Measurements from ENCODE around the gene PROSER3. TPM values are rescaled to one million over a fixed set of nuclear protein-coding genes. Genes with fewer than 3 reads are reported as not detected.

PROSER3 gene
- total and polyA plus RNA-seq, 2 donors (not counting 1 experiment from before 2014, with no cell fraction given): 26.0 to 61.0 TPM

DNA sequence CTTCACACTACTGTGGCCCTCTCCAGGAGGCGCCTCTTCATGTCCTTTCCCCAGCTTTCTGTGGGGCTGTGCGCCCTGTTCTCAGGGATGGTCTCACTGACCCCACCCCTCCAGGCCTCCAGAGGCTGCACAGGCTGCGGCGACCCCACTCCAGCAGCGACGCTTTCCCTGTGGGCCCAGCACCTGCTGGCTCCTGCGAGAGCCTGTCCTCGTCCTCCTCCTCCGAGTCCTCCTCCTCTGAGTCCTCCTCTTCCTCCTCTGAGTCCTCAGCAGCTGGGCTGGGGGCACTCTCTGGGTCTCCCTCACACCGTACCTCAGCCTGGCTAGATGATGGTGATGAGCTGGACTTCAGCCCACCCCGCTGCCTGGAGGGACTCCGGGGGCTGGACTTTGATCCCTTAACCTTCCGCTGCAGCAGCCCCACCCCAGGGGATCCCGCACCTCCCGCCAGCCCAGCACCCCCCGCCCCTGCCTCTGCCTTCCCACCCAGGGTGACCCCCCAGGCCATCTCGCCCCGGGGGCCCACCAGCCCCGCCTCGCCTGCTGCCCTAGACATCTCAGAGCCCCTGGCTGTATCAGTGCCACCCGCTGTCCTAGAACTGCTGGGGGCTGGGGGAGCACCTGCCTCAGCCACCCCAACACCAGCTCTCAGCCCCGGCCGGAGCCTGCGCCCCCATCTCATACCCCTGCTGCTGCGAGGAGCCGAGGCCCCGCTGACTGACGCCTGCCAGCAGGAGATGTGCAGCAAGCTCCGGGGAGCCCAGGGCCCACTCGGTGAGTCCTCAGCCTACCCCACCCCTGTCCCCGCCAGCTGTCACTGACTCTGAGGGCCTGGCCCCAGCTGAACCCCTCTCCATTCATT, 28.6 kb downstream of the PROSER3 start:
- Histone ChIP-seq H3K36me3 (replicated peaks in 1 of 2; ENCODE audit: control extremely low read depth in 1 of 2, control insufficient read depth in 1 of 2, extremely low read depth in 1 of 2, insufficient read depth in 2 of 2, low read length in 1 of 2) (peaks cover 0 to 2% of the 10 kb centered on the region in 2 experiments), H2AFZ (ENCODE audit: insufficient read depth, low read depth, low read length, poor library complexity, severe bottlenecking) (no peak overlapping the region), H3K27me3 (replicated peaks in 1 of 4; ENCODE audit: control extremely low read depth in 1 of 4, control insufficient read depth in 3 of 4, insufficient read depth in 4 of 4, low read length in 3 of 4) (no peaks in the 10 kb centered on the region), H3K4me2 (replicated peaks; ENCODE audit: low read depth, low read length, poor library complexity, severe bottlenecking) (no peak overlapping the region), H3K9me3 (ENCODE audit: control extremely low read depth in 1 of 3, control insufficient read depth in 2 of 3, insufficient read depth in 1 of 3, low read length in 2 of 3) (no peaks in the 10 kb centered on the region), H3K79me2 (ENCODE audit: control insufficient read depth, insufficient read depth, low read length) (no peaks in the 10 kb centered on the region), H3K27ac (ENCODE audit: low read length in 2 of 2) (no peak overlapping the region), H3K4me1 (ENCODE audit: control insufficient read depth in 2 of 2, insufficient read depth in 2 of 2, low read length in 2 of 2) (no peaks in the 10 kb centered on the region), H3K4me3 (ENCODE audit: control extremely low read depth in 1 of 5, extremely low read depth in 1 of 5, insufficient read depth in 1 of 5, low read depth in 2 of 5, low read length in 4 of 5) (no peak overlapping the region), H4K20me1 (ENCODE audit: control insufficient read depth, insufficient read depth, low read length, poor library complexity, severe bottlenecking) (no peaks in the 10 kb centered on the region), H3K9ac (ENCODE audit: low read length) (no peak overlapping the region)
- H3K4me3 Mint-ChIP-seq: no peak overlapping the region
- POLR2A ChIA-PET: no interaction called here
- DNase-seq (no peak), ATAC-seq (ENCODE audit: low read depth) (no peak)
- H3K27ac Mint-ChIP-seq: no peak overlapping the region
- H3K4me1 Mint-ChIP-seq: no peaks in the 10 kb centered on the region
- intact Hi-C loops (cut with micrococcal nuclease): no loop called here
- no peaks in the 10 kb centered on the region for H3K27me3 Mint-ChIP-seq
- CTCF ChIA-PET: interaction anchor here (0.6 kb wide), 1 partner anchor 472 kb away, joined by 3 read pairs; no protein-coding TSS in a partner anchor
- TF ChIP-seq, protein P1, sequence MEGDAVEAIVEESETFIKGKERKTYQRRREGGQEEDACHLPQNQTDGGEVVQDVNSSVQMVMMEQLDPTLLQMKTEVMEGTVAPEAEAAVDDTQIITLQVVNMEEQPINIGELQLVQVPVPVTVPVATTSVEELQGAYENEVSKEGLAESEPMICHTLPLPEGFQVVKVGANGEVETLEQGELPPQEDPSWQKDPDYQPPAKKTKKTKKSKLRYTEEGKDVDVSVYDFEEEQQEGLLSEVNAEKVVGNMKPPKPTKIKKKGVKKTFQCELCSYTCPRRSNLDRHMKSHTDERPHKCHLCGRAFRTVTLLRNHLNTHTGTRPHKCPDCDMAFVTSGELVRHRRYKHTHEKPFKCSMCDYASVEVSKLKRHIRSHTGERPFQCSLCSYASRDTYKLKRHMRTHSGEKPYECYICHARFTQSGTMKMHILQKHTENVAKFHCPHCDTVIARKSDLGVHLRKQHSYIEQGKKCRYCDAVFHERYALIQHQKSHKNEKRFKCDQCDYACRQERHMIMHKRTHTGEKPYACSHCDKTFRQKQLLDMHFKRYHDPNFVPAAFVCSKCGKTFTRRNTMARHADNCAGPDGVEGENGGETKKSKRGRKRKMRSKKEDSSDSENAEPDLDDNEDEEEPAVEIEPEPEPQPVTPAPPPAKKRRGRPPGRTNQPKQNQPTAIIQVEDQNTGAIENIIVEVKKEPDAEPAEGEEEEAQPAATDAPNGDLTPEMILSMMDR (IDR thresholded peaks at IDR 0.05): no peak
- TF ChIP-seq EZH2 (IDR thresholded peaks at IDR 0.05; ENCODE audit: borderline replicate concordance, insufficient read depth, low read depth, low read length, poor library complexity, severe bottlenecking): no peak
- 97% methylated on average over 31 of the region's 31 CpGs for WGBS (ENCODE audit: insufficient coverage)
- no peaks in the 10 kb centered on the region for H3K9me3 Mint-ChIP-seq (ENCODE audit: insufficient read depth)

GRCh38 chr19:35787227-35787799, 29.3 kb downstream of the PROSER3 start:
- CTCF ChIA-PET: no interaction called here
- H3K27ac Mint-ChIP-seq: no peak overlapping the region
- Histone ChIP-seq H3K27ac (ENCODE audit: low read length in 2 of 2) (no peak overlapping the region), H3K4me2 (replicated peaks; ENCODE audit: low read depth, low read length, poor library complexity, severe bottlenecking) (no peak overlapping the region), H3K9me3 (ENCODE audit: control extremely low read depth in 1 of 3, control insufficient read depth in 2 of 3, insufficient read depth in 1 of 3, low read length in 2 of 3) (no peaks in the 10 kb centered on the region), H3K4me3 (ENCODE audit: control extremely low read depth in 1 of 5, extremely low read depth in 1 of 5, insufficient read depth in 1 of 5, low read depth in 2 of 5, low read length in 4 of 5) (no peak overlapping the region), H2AFZ (ENCODE audit: insufficient read depth, low read depth, low read length, poor library complexity, severe bottlenecking) (no peak overlapping the region), H3K36me3 (replicated peaks in 1 of 2; ENCODE audit: control extremely low read depth in 1 of 2, control insufficient read depth in 1 of 2, extremely low read depth in 1 of 2, insufficient read depth in 2 of 2, low read length in 1 of 2) (peaks cover 0 to 2% of the 10 kb centered on the region in 2 experiments), H3K9ac (ENCODE audit: low read length) (no peak overlapping the region), H3K27me3 (replicated peaks in 1 of 4; ENCODE audit: control extremely low read depth in 1 of 4, control insufficient read depth in 3 of 4, insufficient read depth in 4 of 4, low read length in 3 of 4) (no peaks in the 10 kb centered on the region), H4K20me1 (ENCODE audit: control insufficient read depth, insufficient read depth, low read length, poor library complexity, severe bottlenecking) (no peaks in the 10 kb centered on the region), H3K4me1 (ENCODE audit: control insufficient read depth in 2 of 2, insufficient read depth in 2 of 2, low read length in 2 of 2) (no peaks in the 10 kb centered on the region), H3K79me2 (ENCODE audit: control insufficient read depth, insufficient read depth, low read length) (no peaks in the 10 kb centered on the region)
- intact Hi-C loops (cut with micrococcal nuclease): no loop called here
- DNase-seq (no peak), ATAC-seq (ENCODE audit: low read depth) (no peak)
- no peaks in the 10 kb centered on the region for H3K27me3 Mint-ChIP-seq
- no peaks in the 10 kb centered on the region for H3K4me1 Mint-ChIP-seq
- TF ChIP-seq, protein P1 (IDR thresholded peaks at IDR 0.05): no peak
- TF ChIP-seq EZH2 (IDR thresholded peaks at IDR 0.05; ENCODE audit: borderline replicate concordance, insufficient read depth, low read depth, low read length, poor library complexity, severe bottlenecking): no peak
- WGBS (ENCODE audit: insufficient coverage): 94% methylated on average over 13 of the region's 15 CpGs
- H3K4me3 Mint-ChIP-seq: no peak overlapping the region
- H3K9me3 Mint-ChIP-seq (ENCODE audit: insufficient read depth): no peaks in the 10 kb centered on the region
- POLR2A ChIA-PET: no interaction called here

Data from B cell (primary cell).